ENCODE data around the gene MYL11. TPM values are rescaled to one million over a fixed set of nuclear protein-coding genes. Genes with fewer than 3 reads are reported as not detected.

Gene MYL11
- total RNA-seq, 2 donors from 2014 or later: 0.81 TPM; not detected in 1

- DNase-seq (ENCODE audit: low spot score) (no peak), ATAC-seq (ENCODE audit: insufficient number of reproducible peaks, low FRiP score, low read depth) (no peak)
- TF ChIP-seq CTCF (IDR thresholded peaks at IDR 0.05): no peak
- Histone ChIP-seq H3K36me3 (peaks cover 8% of the 10 kb centered on the region), H3K4me3 (peak overlapping the region; percentile 76), H3K4me1 (ENCODE audit: control insufficient read depth in 1 of 2, low read depth in 2 of 2) (peaks cover 14 to 28% of the 10 kb centered on the region in 2 donors), H3K27me3 (replicated peaks; ENCODE audit: insufficient read depth) (no peaks in the 10 kb centered on the region), H3K9me3 (no peaks in the 10 kb centered on the region), H3K27ac (peak overlapping the region; percentile 87 to 92)
Measured at GRCh38 chr16:30399435-30400186, 25.0 kb downstream of the MYL11 start.

- Histone ChIP-seq H3K27me3 (replicated peaks; ENCODE audit: insufficient read depth) (no peaks in the 10 kb centered on the region), H3K4me3 (no peak overlapping the region), H3K9me3 (no peaks in the 10 kb centered on the region), H3K4me1 (ENCODE audit: control insufficient read depth in 1 of 2, low read depth in 2 of 2) (peaks cover 9 to 22% of the 10 kb centered on the region in 2 donors), H3K36me3 (peaks cover 8% of the 10 kb centered on the region), H3K27ac (no peak overlapping the region)
- no peak for TF ChIP-seq CTCF (IDR thresholded peaks at IDR 0.05)
- ATAC-seq (ENCODE audit: insufficient number of reproducible peaks, low FRiP score, low read depth) (no peak), DNase-seq (ENCODE audit: low spot score) (no peak)
Measured at GRCh38 chr16:30401768-30402425, 27.3 kb downstream of the MYL11 start.

- ATAC-seq (ENCODE audit: insufficient number of reproducible peaks, low FRiP score, low read depth) (no peak), DNase-seq (ENCODE audit: low spot score) (no peak)
- Histone ChIP-seq H3K4me3 (peak overlapping the region; percentile 87), H3K4me1 (ENCODE audit: control insufficient read depth in 1 of 2, low read depth in 2 of 2) (peaks cover 14 to 28% of the 10 kb centered on the region in 2 donors), H3K27me3 (replicated peaks; ENCODE audit: insufficient read depth) (no peaks in the 10 kb centered on the region), H3K36me3 (peaks cover 3% of the 10 kb centered on the region), H3K27ac (peak overlapping the region; percentile 90 to 95), H3K9me3 (no peaks in the 10 kb centered on the region)
- no peak for TF ChIP-seq CTCF (IDR thresholded peaks at IDR 0.05)
Measured at GRCh38 chr16:30406795-30407101, 32.1 kb downstream of the MYL11 start.

DNA sequence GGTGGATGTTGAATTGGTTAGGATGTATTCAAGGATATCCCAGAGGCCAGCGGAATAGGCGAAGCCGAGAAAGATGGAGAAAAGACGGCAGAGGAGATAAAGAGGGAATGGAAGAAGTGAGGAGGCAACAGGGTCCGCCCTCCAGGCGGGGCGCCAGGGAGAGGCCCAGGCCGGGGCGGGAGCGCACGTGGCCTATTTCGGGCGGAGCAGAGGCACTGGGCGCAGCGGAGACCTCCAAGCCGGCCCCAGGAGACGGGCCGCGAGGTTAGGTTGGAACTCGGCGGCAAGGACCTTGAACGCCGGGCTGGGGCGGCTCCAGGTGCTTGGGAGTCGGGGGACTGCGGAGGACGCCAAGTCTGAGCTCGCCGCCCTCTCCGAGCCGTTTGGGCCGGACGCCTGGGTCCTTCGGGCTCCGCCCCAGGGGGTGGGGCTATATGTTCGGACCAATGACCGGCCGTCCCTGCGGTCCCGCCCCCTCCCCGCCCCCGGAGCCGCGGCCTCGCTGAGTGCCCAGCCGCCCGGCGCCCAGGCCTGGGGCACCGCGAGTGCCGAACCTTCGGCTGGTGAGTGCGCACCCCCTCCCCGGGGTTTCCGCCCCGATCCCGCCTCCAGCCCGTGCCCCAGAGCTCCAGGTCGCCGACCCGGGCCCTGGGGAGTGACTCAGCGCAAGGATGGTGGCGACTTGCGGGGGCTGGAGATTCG lies 32.7 kb downstream of the MYL11 start, which contains the start of gene ZNF771:
TSS of gene ZNF771 (plus strand) at position 505 of the 702 bp plus-strand sequence. CDS start 448 bp downstream, outside the sequence.
- peaks cover 14 to 28% of the 10 kb centered on the region in 2 donors for H3K4me1 ChIP-seq (ENCODE audit: control insufficient read depth in 1 of 2, low read depth in 2 of 2)
- H3K27me3 ChIP-seq (replicated peaks; ENCODE audit: insufficient read depth): no peaks in the 10 kb centered on the region
- peaks cover 8% of the 10 kb centered on the region for H3K36me3 ChIP-seq
- H3K9me3 ChIP-seq: no peaks in the 10 kb centered on the region
- DNase-seq (ENCODE audit: low spot score) (peak; percentile 76), ATAC-seq (ENCODE audit: insufficient number of reproducible peaks, low FRiP score, low read depth) (peak; percentile 79)
- TF ChIP-seq CTCF (IDR thresholded peaks at IDR 0.05): no peak
- H3K4me3 ChIP-seq: peak within 1 kb of the TSS; percentile 87
- peak within 1 kb of the TSS; percentile 90 to 95 for H3K27ac ChIP-seq

Measured in thoracic aorta (tissue), 2 donors.